Muscle of arm (tissue), 12 donors: ENCODE data around the gene MOGAT1. TPM values are rescaled to one million over a fixed set of nuclear protein-coding genes. Genes with fewer than 3 reads are reported as not detected.
A peak's percentile ranks its signal among the peaks of the same experiment; 100 is the strongest.
"Not testable (repeated sequence)": the region's sequence is repeated elsewhere in the genome, so short reads cannot be mapped to it uniquely, and the experiment has no call there.

ENCODE experiments used
- DNase-seq: peaks from one replicate; pipeline ENCODE4 v3.0.0-alpha.2; 2013
- polyA plus RNA-seq, 12 donors: library from polyadenylated mRNA; unstranded; fragments of 120-200 nt; gene quantifications; one replicate each; pipeline ENCODE4 v1.2.1, GENCODE V29; 2013; ENCODE audit not compliant: insufficient read length in 12 of 12

The MOGAT1 gene
- polyA plus RNA-seq, 12 donors: 0.22 TPM; not detected in 11

GRCh38 chr2:222743251-222743812 lies 71.9 kb downstream of the MOGAT1 start:
- no peak for DNase-seq

- no peak for DNase-seq
Measured at GRCh38 chr2:222745836-222746559, 74.5 kb downstream of the MOGAT1 start.

- no peak for DNase-seq
Measured at GRCh38 chr2:222747526-222748160, 76.2 kb downstream of the MOGAT1 start.

- DNase-seq: no peak
Measured at GRCh38 chr2:222750533-222750932, 79.1 kb downstream of the MOGAT1 start.

GRCh38 chr2:222751238-222751637 lies 79.8 kb downstream of the MOGAT1 start:
- no peak for DNase-seq

GRCh38 chr2:222751821-222752719 lies 80.6 kb downstream of the MOGAT1 start:
- DNase-seq: no peak

DNA sequence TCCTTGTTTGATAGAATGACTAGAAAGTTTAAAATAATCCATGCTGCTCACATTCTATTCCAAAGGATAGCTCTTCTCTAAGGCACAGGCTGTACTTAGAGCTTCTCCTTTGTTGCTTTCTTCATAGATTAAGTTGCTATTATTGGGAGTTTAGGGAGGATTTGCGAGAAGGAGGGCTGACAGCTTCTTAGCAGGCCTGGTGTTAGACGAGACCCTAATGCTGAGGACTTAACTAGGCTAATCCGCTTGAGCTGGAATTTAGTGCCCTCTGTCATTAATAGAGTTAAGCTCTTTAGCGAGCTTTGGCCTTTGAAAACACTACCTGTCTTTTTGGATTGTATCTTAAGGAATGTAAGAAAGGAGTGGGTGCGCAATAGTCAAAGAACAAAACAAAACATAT lies 81.3 kb downstream of the MOGAT1 start:
- DNase-seq: no peak

DNA sequence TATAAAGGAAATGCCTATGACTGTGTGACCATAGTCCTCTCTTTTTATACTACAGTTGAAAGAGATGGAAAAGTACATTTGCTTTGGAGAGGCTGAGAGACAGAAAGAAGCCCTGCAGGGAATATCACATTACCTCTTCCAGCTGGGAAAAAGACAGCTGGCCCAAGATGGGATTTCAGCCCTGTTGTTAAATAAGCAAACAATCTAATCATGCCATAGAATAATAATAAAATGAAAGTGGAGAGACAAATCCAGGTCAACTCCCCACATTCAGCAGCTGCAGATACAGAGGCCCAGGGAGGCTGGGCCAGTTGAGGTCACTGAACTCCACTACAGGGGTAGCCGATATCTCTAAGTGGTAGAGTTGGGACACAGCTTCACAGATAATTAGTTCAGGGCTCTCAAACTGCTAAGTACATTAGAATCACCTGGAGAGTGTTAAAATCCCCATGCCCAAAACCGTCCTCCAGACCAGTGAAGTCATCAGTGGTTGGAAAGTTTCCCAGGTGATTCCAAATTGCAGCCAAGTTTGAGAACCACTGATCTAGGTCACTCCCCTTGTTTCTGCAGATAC lies 81.9 kb downstream of the MOGAT1 start:
- DNase-seq: peak; percentile 87

- DNase-seq: no peak
Measured at GRCh38 chr2:222754324-222754930, 83.0 kb downstream of the MOGAT1 start.

- DNase-seq: not testable (repeated sequence)
Measured at GRCh38 chr2:222755593-222755992, 84.1 kb downstream of the MOGAT1 start.

GRCh38 chr2:222756362-222756831 lies 84.9 kb downstream of the MOGAT1 start:
- no peak for DNase-seq

DNA sequence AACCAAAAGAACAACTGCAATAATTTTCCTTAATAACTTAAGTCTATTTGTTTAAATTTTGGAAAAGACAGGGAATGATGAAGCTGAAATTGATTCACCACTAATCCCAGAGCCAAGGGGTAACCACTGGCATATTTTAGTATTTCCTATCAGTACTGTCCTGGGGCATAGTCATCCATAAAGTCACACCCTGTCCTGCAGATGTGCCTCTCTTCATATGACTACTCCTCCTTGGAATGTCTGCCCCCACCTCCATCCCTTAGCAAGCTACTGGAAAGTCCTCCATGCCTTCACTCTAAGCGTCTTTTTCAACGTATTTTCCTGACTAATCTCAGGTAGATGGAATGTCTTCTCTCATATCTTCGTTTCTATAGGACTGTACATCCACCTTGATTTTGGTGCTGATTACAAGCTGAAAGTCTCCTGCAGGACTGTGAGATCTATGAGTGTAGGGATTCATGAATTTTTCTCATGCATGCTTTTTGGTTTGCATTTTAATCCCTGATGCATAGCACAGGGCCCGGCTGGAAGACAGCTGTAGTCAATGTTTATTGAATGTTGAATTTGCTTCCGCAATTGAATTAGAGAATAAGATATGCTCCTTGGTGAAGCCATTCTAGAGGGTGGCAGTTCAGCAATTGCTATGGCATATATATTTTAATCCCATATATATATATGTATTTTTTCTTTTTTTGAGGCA lies 85.6 kb downstream of the MOGAT1 start:
- no peak for DNase-seq

Other genes starting within 250 kb of the MOGAT1 start
- 10 to 100 TPM in 1 of 12 donors, 1 to 10 TPM in 7, under 1 TPM in 3, not detected in 1; 0.43 to 13.6 (median 1.8) TPM for gene SGPP2, start 247.1 kb upstream of the MOGAT1 start, polyA plus RNA-seq
- gene FARSB, start 15.6 kb upstream of the MOGAT1 start, polyA plus RNA-seq: 10 to 100 TPM in 11 of 12 donors, not detected in 1; 16.3 to 31.7 (median 27.5) TPM
- 100 to 1,000 TPM in 1 of 12 donors, 10 to 100 TPM in 11; 35.5 to 122 (median 46.7) TPM for gene ACSL3, start 189.4 kb downstream of the MOGAT1 start, polyA plus RNA-seq